ENCODE data around the gene SUGCT.
"Not testable (repeated sequence)": the region's sequence is repeated elsewhere in the genome, so short reads cannot be mapped to it uniquely, and the experiment has no call there.

SUGCT gene

GRCh38 chr7:40120020-40120419 lies 14.8 kb upstream of the SUGCT start:
- Histone ChIP-seq H3K4me1 (ENCODE audit: insufficient read depth, low read length) (no peaks in the 10 kb centered on the region), H3K9me3 (ENCODE audit: control insufficient read depth, insufficient read depth, low read length) (no peaks in the 10 kb centered on the region), H3K36me3 (ENCODE audit: insufficient read depth, low read length) (no peaks in the 10 kb centered on the region), H3K9ac (ENCODE audit: low read depth, low read length) (no peak overlapping the region)

GRCh38 chr7:40122100-40122939 lies 12.5 kb upstream of the SUGCT start:
- H3K9ac ChIP-seq (ENCODE audit: low read depth, low read length); H3K4me1 ChIP-seq (ENCODE audit: insufficient read depth, low read length); H3K36me3 ChIP-seq (ENCODE audit: insufficient read depth, low read length); H3K9me3 ChIP-seq (ENCODE audit: control insufficient read depth, insufficient read depth, low read length): not testable (repeated sequence)

GRCh38 chr7:40122940-40123254 lies 11.9 kb upstream of the SUGCT start:
- no peak overlapping the region for H3K9ac ChIP-seq (ENCODE audit: low read depth, low read length)
- no peaks in the 10 kb centered on the region for H3K9me3 ChIP-seq (ENCODE audit: control insufficient read depth, insufficient read depth, low read length)
- H3K36me3 ChIP-seq (ENCODE audit: insufficient read depth, low read length): no peaks in the 10 kb centered on the region
- H3K4me1 ChIP-seq (ENCODE audit: insufficient read depth, low read length): no peaks in the 10 kb centered on the region

- Histone ChIP-seq H3K4me1 (ENCODE audit: insufficient read depth, low read length) (no peaks in the 10 kb centered on the region), H3K9ac (ENCODE audit: low read depth, low read length) (peak overlapping the region; percentile 86), H3K36me3 (ENCODE audit: insufficient read depth, low read length) (peaks cover 2% of the 10 kb centered on the region; the same call in 1 of the 2 replicates), H3K9me3 (ENCODE audit: control insufficient read depth, insufficient read depth, low read length) (no peaks in the 10 kb centered on the region)
These were observed 1.0 kb upstream of the SUGCT start for GRCh38 chr7:40133561-40134427.

- Histone ChIP-seq H3K36me3 (ENCODE audit: insufficient read depth, low read length) (peaks cover 2% of the 10 kb centered on the region; the same call in 1 of the 2 replicates), H3K9me3 (ENCODE audit: control insufficient read depth, insufficient read depth, low read length) (no peaks in the 10 kb centered on the region), H3K4me1 (ENCODE audit: insufficient read depth, low read length) (no peaks in the 10 kb centered on the region), H3K9ac (ENCODE audit: low read depth, low read length) (peak overlapping the region; percentile 86; the same call in 1 of the 2 replicates)
These were observed 459 bp downstream of the SUGCT start for GRCh38 chr7:40135317-40135610.

- Histone ChIP-seq H3K9me3 (ENCODE audit: control insufficient read depth, insufficient read depth, low read length) (no peaks in the 10 kb centered on the region), H3K36me3 (ENCODE audit: insufficient read depth, low read length) (no peaks in the 10 kb centered on the region), H3K9ac (ENCODE audit: low read depth, low read length) (no peak overlapping the region), H3K4me1 (ENCODE audit: insufficient read depth, low read length) (no peaks in the 10 kb centered on the region)
These were observed 2.8 kb downstream of the SUGCT start for GRCh38 chr7:40137563-40137962.

GRCh38 chr7:40138973-40139372 lies 4.2 kb downstream of the SUGCT start:
- H3K9ac ChIP-seq (ENCODE audit: low read depth, low read length): no peak overlapping the region
- H3K36me3 ChIP-seq (ENCODE audit: insufficient read depth, low read length): no peaks in the 10 kb centered on the region
- no peaks in the 10 kb centered on the region for H3K9me3 ChIP-seq (ENCODE audit: control insufficient read depth, insufficient read depth, low read length)
- no peaks in the 10 kb centered on the region for H3K4me1 ChIP-seq (ENCODE audit: insufficient read depth, low read length)

- not testable (repeated sequence) for H3K36me3 ChIP-seq (ENCODE audit: insufficient read depth, low read length); H3K9ac ChIP-seq (ENCODE audit: low read depth, low read length); H3K4me1 ChIP-seq (ENCODE audit: insufficient read depth, low read length); H3K9me3 ChIP-seq (ENCODE audit: control insufficient read depth, insufficient read depth, low read length)
These were observed 5.1 kb downstream of the SUGCT start for GRCh38 chr7:40139891-40140290.

- not testable (repeated sequence) for H3K9ac ChIP-seq (ENCODE audit: low read depth, low read length); H3K9me3 ChIP-seq (ENCODE audit: control insufficient read depth, insufficient read depth, low read length); H3K36me3 ChIP-seq (ENCODE audit: insufficient read depth, low read length); H3K4me1 ChIP-seq (ENCODE audit: insufficient read depth, low read length)
These were observed 7.1 kb downstream of the SUGCT start for GRCh38 chr7:40141916-40142315.

- H3K36me3 ChIP-seq (ENCODE audit: insufficient read depth, low read length); H3K9me3 ChIP-seq (ENCODE audit: control insufficient read depth, insufficient read depth, low read length); H3K9ac ChIP-seq (ENCODE audit: low read depth, low read length); H3K4me1 ChIP-seq (ENCODE audit: insufficient read depth, low read length): not testable (repeated sequence)
These were observed 10.9 kb downstream of the SUGCT start for GRCh38 chr7:40145596-40146130.

GRCh38 chr7:40147371-40148246 lies 12.8 kb downstream of the SUGCT start:
- no peaks in the 10 kb centered on the region; the same call in 1 of the 2 replicates for H3K9me3 ChIP-seq (ENCODE audit: control insufficient read depth, insufficient read depth, low read length)

GRCh38 chr7:40148247-40148580 lies 13.4 kb downstream of the SUGCT start:
- H3K9ac ChIP-seq (ENCODE audit: low read depth, low read length); H3K36me3 ChIP-seq (ENCODE audit: insufficient read depth, low read length); H3K9me3 ChIP-seq (ENCODE audit: control insufficient read depth, insufficient read depth, low read length); H3K4me1 ChIP-seq (ENCODE audit: insufficient read depth, low read length): not testable (repeated sequence)

More at GRCh38 chr7:40147371-40148246, 12.8 kb downstream of the SUGCT start:
- Histone ChIP-seq H3K9ac (ENCODE audit: low read depth, low read length) (no peak overlapping the region), H3K4me1 (ENCODE audit: insufficient read depth, low read length) (0 out of 2 replicates have a peak, but pooled peaks cover 7% of the 10 kb centered on the region), H3K36me3 (ENCODE audit: insufficient read depth, low read length) (no peaks in the 10 kb centered on the region)

- Histone ChIP-seq H3K36me3 (ENCODE audit: insufficient read depth, low read length) (no peaks in the 10 kb centered on the region), H3K9ac (ENCODE audit: low read depth, low read length) (no peak overlapping the region), H3K9me3 (ENCODE audit: control insufficient read depth, insufficient read depth, low read length) (no peaks in the 10 kb centered on the region; the same call in 1 of the 2 replicates), H3K4me1 (ENCODE audit: insufficient read depth, low read length) (0 out of 2 replicates have a peak, but pooled peaks cover 7% of the 10 kb centered on the region)
These were observed 13.9 kb downstream of the SUGCT start for GRCh38 chr7:40148671-40149070.

GRCh38 chr7:40151504-40151903 lies 16.7 kb downstream of the SUGCT start:
- Histone ChIP-seq H3K36me3 (ENCODE audit: insufficient read depth, low read length) (no peaks in the 10 kb centered on the region), H3K4me1 (ENCODE audit: insufficient read depth, low read length) (0 out of 2 replicates have a peak, but pooled peaks cover 7% of the 10 kb centered on the region), H3K9ac (ENCODE audit: low read depth, low read length) (no peak overlapping the region), H3K9me3 (ENCODE audit: control insufficient read depth, insufficient read depth, low read length) (no peaks in the 10 kb centered on the region)
